K562 (cell line): Measurements from ENCODE around the gene ITSN1. TPM values are rescaled to one million over a fixed set of nuclear protein-coding genes. Genes with fewer than 3 reads are reported as not detected.

Experiments used
- HEY1 ChIP-seq: fragments of 250-450 bp; sonication (Bioruptor Pico); IDR thresholded peaks from 2 replicates; pipeline ENCODE4 v1.5.0; 2020; ENCODE audit warnings: mild to moderate bottlenecking, moderate library complexity, borderline replicate concordance
- MECOM ChIP-seq: fragments of 250-450 bp; sonication (Bioruptor Pico); IDR thresholded peaks from 2 replicates; pipeline ENCODE4 v1.8.0; 2022; ENCODE audit warnings: inconsistent platforms
- OTX1 ChIP-seq: fragments of 450-650 bp; formaldehyde crosslinking; IDR thresholded peaks from 2 replicates; pipeline ENCODE4 v1.4.0; 2022; ENCODE audit warnings: mild to moderate bottlenecking
- PBX2 ChIP-seq, 2 experiments: IDR thresholded peaks in 1 of 2; conservative IDR thresholded peaks in 1 of 2; 2 replicates each; pipeline ENCODE4 v1.6.1; 2016; ENCODE audit warnings: low read depth in 2 of 2, mild to moderate bottlenecking in 1 of 2, missing compliant biosample characterization in 1 of 2, missing genetic modification characterization in 1 of 2, moderate library complexity in 1 of 2
- TAL1 ChIP-seq: fragments of 450-650 bp; IDR thresholded peaks from 2 replicates; pipeline ENCODE4 v1.6.1; 2016; ENCODE audit warnings: mild to moderate bottlenecking
- U2AF2 ChIP-seq: fragments of 200-400 bp; formaldehyde crosslinking; optimal IDR thresholded peaks from 2 replicates; pipeline ENCODE3; 2017; ENCODE audit warnings: low read depth, mild to moderate bottlenecking, low read length
- ZNF408 ChIP-seq: fragments of 250-450 bp; sonication (Bioruptor Pico); IDR thresholded peaks from 2 replicates; pipeline ENCODE4 v1.4.0; 2020; ENCODE audit warnings: low read depth, mild to moderate bottlenecking, moderate library complexity
- polyA plus RNA-seq, 8 experiments: library from polyadenylated mRNA; depleted of rRNA in 4 of 8; stranded (reverse) in 5 of 8; unstranded in 3 of 8; fragments of >200 nt; fragmentation: Nextera tagmentation in 2 of 8; fragmentation: Illumina TruSeq in 1 of 8; extraction: Ambion mirVana in 2 of 8; extraction: Trizol in 1 of 8; gene quantifications; 2 replicates each; pipeline versions ENCODE4 v1.2.1 to v1.2.3, GENCODE V29; 2011 to 2014; ENCODE audit warnings: inconsistent platforms in 1 of 8, missing spikeins in 1 of 8
- total RNA-seq, 7 experiments: library from RNA; depleted of rRNA in 6 of 7; stranded (reverse); fragments of >200 nt in 6 of 7; fragmentation: Illumina TruSeq in 2 of 7; extraction: Trizol in 2 of 7; gene quantifications; 2 replicates each; pipeline versions ENCODE4 v1.2.1 to v1.2.3, GENCODE V29; 2011 to 2021; ENCODE audit warnings: low replicate concordance in 1 of 7
- TF ChIP-seq, protein P1 (sequence below): fragments of 450-650 bp; formaldehyde crosslinking; conservative IDR thresholded peaks from 2 replicates; pipeline ENCODE4 v1.4.0; 2022; ENCODE audit warnings: mild to moderate bottlenecking, missing genetic modification characterization

The ITSN1 gene
- total and polyA plus RNA-seq, 9 of the 15 experiments (the other 6 are each of a cell fraction or from before 2014, with no cell fraction given): 1.1 to 12.6 (median 4.8) TPM

DNA sequence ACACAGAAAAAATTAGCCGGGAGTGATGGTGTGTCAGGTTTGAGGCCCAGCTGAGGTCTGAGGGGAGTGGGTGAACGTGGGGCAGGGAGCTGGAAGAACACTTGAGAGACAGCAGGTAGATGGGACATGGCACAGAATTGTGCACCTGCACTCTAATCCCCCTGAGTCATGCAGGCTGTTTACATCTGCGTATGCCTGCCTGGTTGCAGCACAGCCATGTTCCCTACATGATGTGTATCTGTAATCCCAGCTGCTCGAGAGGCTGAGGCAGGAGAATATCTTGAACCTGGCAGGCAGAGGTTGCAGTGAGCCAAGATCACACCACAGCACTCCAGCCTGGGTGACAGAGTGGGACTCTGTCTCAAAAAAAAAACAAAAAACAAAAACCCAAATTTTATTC lies 228.5 kb downstream of the ITSN1 start (continued):
- TF ChIP-seq U2AF2: no peak
- no peak for TF ChIP-seq ZNF408 (CRISPR knock-in tag)
- TF ChIP-seq MECOM (CRISPR knock-in tag): no peak
- no peak for TF ChIP-seq HEY1 (CRISPR knock-in tag)
- TF ChIP-seq TAL1: peak; percentile 87
- TF ChIP-seq OTX1 (CRISPR knock-in tag): no peak
- TF ChIP-seq, protein P1, sequence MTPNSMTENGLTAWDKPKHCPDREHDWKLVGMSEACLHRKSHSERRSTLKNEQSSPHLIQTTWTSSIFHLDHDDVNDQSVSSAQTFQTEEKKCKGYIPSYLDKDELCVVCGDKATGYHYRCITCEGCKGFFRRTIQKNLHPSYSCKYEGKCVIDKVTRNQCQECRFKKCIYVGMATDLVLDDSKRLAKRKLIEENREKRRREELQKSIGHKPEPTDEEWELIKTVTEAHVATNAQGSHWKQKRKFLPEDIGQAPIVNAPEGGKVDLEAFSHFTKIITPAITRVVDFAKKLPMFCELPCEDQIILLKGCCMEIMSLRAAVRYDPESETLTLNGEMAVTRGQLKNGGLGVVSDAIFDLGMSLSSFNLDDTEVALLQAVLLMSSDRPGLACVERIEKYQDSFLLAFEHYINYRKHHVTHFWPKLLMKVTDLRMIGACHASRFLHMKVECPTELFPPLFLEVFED (CRISPR knock-in tag): no peak
- TF ChIP-seq PBX2 (CRISPR knock-in tag; IDR thresholded peaks at IDR 0.05; ENCODE audit: low read depth): no peak
- no peak for TF ChIP-seq PBX2 (tag; conservative IDR thresholded peaks at IDR 0.05; ENCODE audit: low read depth)
- TF ChIP-seq, all 486 proteins: peak for 26
